HUES48 (cell line): ENCODE data around the gene PDE4A.

ENCODE experiments used
- H3K27ac ChIP-seq: one replicate; pipeline ENCODE4 v1.7.0; 2013; ENCODE audit warnings: low read depth, low read length, inconsistent platforms
- H3K27me3 ChIP-seq: 2 replicates; pipeline ENCODE4 v1.6.1; 2013; ENCODE audit warnings: mild to moderate bottlenecking, low read length; ENCODE audit not compliant: control insufficient read depth, insufficient read depth
- H3K36me3 ChIP-seq: 2 replicates; pipeline ENCODE4 v1.6.1; 2013; ENCODE audit warnings: low read length; ENCODE audit not compliant: control insufficient read depth, insufficient read depth
- H3K4me1 ChIP-seq: 2 replicates; pipeline ENCODE4 v1.6.1; 2013; ENCODE audit warnings: mild to moderate bottlenecking, low read length; ENCODE audit not compliant: control insufficient read depth, insufficient read depth
- H3K4me3 ChIP-seq: 2 replicates; pipeline ENCODE4 v1.5.1; 2013; ENCODE audit warnings: mild to moderate bottlenecking, low read depth, low read length
- H3K9ac ChIP-seq: 2 replicates; pipeline ENCODE4 v1.6.1; 2013; ENCODE audit warnings: mild to moderate bottlenecking, low read depth, low read length, moderate library complexity
- H3K9me3 ChIP-seq: 2 replicates; pipeline ENCODE4 v1.6.1; 2013; ENCODE audit warnings: low read length; ENCODE audit not compliant: control insufficient read depth, insufficient read depth

PDE4A gene

GRCh38 chr19:10418485-10419199, 1.7 kb upstream of the PDE4A start:
- Histone ChIP-seq H3K27ac (no peak overlapping the region), H3K9me3 (0 out of 2 replicates have a peak, but pooled peaks cover 3% of the 10 kb centered on the region), H3K4me3 (peak overlapping the region; percentile 31; the same call in 1 of the 2 replicates), H3K9ac (no peak overlapping the region), H3K36me3 (no peaks in the 10 kb centered on the region), H3K27me3 (peaks cover 81% of the 10 kb centered on the region), H3K4me1 (peaks cover 19% of the 10 kb centered on the region)

DNA sequence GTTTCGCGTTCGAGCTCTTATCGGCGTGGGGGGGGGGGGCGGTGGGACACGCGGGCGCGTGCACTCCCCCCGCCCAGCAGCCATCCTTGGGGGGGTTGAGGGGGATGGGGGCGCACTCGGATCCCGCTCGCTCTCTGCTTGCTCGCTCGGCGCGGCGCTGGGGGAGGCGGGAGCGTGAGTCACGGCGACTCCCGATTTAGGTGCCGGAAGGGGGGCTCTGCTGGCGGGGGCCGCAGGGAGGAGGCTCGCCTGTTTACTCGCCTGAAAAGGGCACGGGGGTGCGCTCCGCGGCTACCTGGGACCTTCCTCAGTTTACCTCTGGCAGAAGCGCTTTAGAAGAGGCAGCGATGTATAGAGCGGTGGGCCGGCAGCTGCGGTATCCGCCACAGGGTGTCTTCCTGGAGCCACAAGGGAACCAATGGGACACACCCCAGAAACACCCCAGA, 1.1 kb upstream of the PDE4A start:
- Histone ChIP-seq H3K27ac (no peak overlapping the region), H3K27me3 (peaks cover 87% of the 10 kb centered on the region)

GRCh38 chr19:10419646-10420443, 493 bp upstream of the PDE4A start:
- H3K27me3 ChIP-seq = peaks cover 92% of the 10 kb centered on the region
- H3K27ac ChIP-seq = no peak overlapping the region
- H3K9me3 ChIP-seq = no peaks in the 10 kb centered on the region
- H3K36me3 ChIP-seq = no peaks in the 10 kb centered on the region
- H3K9ac ChIP-seq = no peak overlapping the region; the same call in 1 of the 2 replicates
- H3K4me1 ChIP-seq = peaks cover 19% of the 10 kb centered on the region
- peak overlapping the region; percentile 77 for H3K4me3 ChIP-seq

More for the DNA sequence above, 1.1 kb upstream of the PDE4A start:
- Histone ChIP-seq H3K36me3 (no peaks in the 10 kb centered on the region), H3K4me3 (peak overlapping the region; percentile 77), H3K9ac (no peak overlapping the region), H3K9me3 (0 out of 2 replicates have a peak, but pooled peaks cover 3% of the 10 kb centered on the region), H3K4me1 (peaks cover 19% of the 10 kb centered on the region)

DNA sequence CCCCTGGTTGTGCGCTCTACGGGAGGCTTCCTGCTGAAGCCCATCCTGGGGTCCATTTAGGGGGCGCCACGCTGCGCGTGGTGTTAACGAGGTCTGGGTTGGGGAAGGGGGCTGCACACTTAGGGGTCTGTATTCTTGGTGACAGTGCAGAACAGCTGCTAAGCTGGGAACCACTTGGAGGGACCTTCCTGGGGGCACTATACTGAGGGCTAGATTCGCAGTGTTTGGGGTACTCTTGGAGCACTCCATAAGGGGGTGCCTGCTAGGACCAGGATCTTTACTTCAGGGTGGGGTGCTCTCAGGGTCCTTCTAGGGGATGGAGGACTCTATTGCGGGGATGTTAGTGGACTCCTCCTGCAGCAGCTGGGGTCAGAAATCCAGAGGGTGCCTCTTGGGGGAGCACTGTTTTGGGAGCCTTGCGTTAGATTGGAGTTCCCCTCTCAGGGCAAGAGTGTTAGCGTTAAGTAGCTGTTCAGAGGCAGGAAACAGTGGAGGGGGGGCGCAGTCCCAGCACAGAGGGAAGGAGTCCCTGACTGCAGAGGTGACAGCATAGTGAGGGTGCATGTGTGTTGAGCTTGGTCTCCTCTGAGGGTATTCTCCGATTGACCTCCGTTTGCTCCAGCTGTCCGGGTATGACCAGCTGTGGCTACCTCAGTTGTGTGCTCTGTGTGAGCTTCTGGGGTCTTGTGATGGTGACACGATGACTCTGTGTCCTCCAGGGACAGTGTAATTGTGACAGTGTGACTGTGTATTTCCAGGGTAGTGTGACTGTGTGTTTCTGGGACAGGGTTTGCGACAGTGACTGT, 1.1 kb downstream of the PDE4A start:
- 0 out of 2 replicates have a peak overlapping the region, but pooled peaks have one; percentile 56 for H3K4me3 ChIP-seq
- H3K9me3 ChIP-seq = no peaks in the 10 kb centered on the region
- H3K9ac ChIP-seq = no peak overlapping the region
- H3K4me1 ChIP-seq = peaks cover 19% of the 10 kb centered on the region
- no peak overlapping the region for H3K27ac ChIP-seq
- no peaks in the 10 kb centered on the region for H3K36me3 ChIP-seq
- peaks cover 93% of the 10 kb centered on the region for H3K27me3 ChIP-seq

GRCh38 chr19:10422046-10422461, 1.7 kb downstream of the PDE4A start:
- Histone ChIP-seq H3K9ac (no peak overlapping the region), H3K4me1 (peaks cover 19% of the 10 kb centered on the region), H3K27me3 (peaks cover 96% of the 10 kb centered on the region), H3K36me3 (no peaks in the 10 kb centered on the region), H3K9me3 (no peaks in the 10 kb centered on the region), H3K4me3 (no peak overlapping the region), H3K27ac (no peak overlapping the region)

DNA sequence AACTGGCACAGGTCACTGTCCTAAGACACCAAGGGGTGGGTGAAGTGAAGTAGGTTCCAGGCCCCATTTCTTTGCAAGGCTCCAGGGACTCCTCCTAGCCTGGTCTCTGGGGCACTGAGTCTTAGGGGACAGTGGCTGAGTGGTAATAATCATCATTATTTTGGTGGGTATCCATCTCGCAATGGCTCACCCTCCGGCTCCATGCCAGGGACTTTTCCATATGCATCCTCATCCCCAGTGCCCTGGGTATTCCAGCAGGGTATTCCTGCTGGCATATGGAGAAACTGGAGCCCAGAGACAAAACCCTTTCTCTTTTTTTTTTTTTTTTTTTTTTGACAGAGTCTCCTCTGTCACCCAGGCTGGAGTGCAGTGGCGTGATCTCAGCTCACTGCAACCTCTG, 2.5 kb downstream of the PDE4A start:
- peaks cover 96% of the 10 kb centered on the region for H3K27me3 ChIP-seq
- H3K4me1 ChIP-seq = peaks cover 15% of the 10 kb centered on the region

GRCh38 chr19:10424011-10424637, 3.8 kb downstream of the PDE4A start:
- Histone ChIP-seq H3K9ac (no peak overlapping the region), H3K4me3 (peak overlapping the region; percentile 47; the same call in 1 of the 2 replicates), H3K27ac (no peak overlapping the region), H3K36me3 (no peaks in the 10 kb centered on the region), H3K9me3 (no peaks in the 10 kb centered on the region), H3K4me1 (peaks cover 6% of the 10 kb centered on the region), H3K27me3 (peaks cover 96% of the 10 kb centered on the region)

More for the DNA sequence above, 2.5 kb downstream of the PDE4A start:
- no peaks in the 10 kb centered on the region for H3K36me3 ChIP-seq
- H3K4me3 ChIP-seq = no peak overlapping the region
- H3K9ac ChIP-seq = no peak overlapping the region
- H3K9me3 ChIP-seq = no peaks in the 10 kb centered on the region
- H3K27ac ChIP-seq = no peak overlapping the region

GRCh38 chr19:10427169-10427568, 6.8 kb downstream of the PDE4A start:
- Histone ChIP-seq H3K4me3 (no peak overlapping the region), H3K4me1 (no peaks in the 10 kb centered on the region), H3K36me3 (no peaks in the 10 kb centered on the region), H3K9ac (no peak overlapping the region), H3K27ac (no peak overlapping the region), H3K27me3 (peaks cover 98% of the 10 kb centered on the region), H3K9me3 (no peaks in the 10 kb centered on the region)

- Histone ChIP-seq H3K27ac (no peak overlapping the region), H3K27me3 (peaks cover 90% of the 10 kb centered on the region), H3K9ac (no peak overlapping the region), H3K9me3 (no peaks in the 10 kb centered on the region), H3K4me3 (no peak overlapping the region), H3K4me1 (no peaks in the 10 kb centered on the region), H3K36me3 (no peaks in the 10 kb centered on the region)
Observed at GRCh38 chr19:10428996-10429381, 8.7 kb downstream of the PDE4A start.

GRCh38 chr19:10430505-10431253, 10.3 kb downstream of the PDE4A start:
- Histone ChIP-seq H3K4me3 (peak overlapping the region; percentile 46; the same call in 1 of the 2 replicates), H3K4me1 (no peaks in the 10 kb centered on the region), H3K9ac (no peak overlapping the region), H3K9me3 (no peaks in the 10 kb centered on the region), H3K27me3 (peaks cover 73% of the 10 kb centered on the region), H3K36me3 (no peaks in the 10 kb centered on the region), H3K27ac (no peak overlapping the region)
